ENCODE measurements around the gene NGLY1. TPM values are rescaled to one million over a fixed set of nuclear protein-coding genes. Genes with fewer than 3 reads are reported as not detected.

NGLY1 gene
- total RNA-seq, 1 experiment from 2014 or later: 27.0 TPM

GRCh38 chr3:25689226-25689625, 94.0 kb downstream of the NGLY1 start:
- Histone ChIP-seq H3K27ac (ENCODE audit: insufficient read length, low read depth, low read length) (no peak overlapping the region), H3K9me3 (ENCODE audit: control insufficient read depth, low read depth, low read length) (no peaks in the 10 kb centered on the region), H3T11ph (ENCODE audit: low read length) (no peak overlapping the region), H3K4ac (ENCODE audit: low read depth, low read length) (no peak overlapping the region), H3K27me3 (ENCODE audit: insufficient read depth, low read length) (no peaks in the 10 kb centered on the region), H4K5ac (ENCODE audit: insufficient read length, low read depth, low read length) (no peak overlapping the region), H3K56ac (ENCODE audit: insufficient read length, low read depth, low read length) (no peak overlapping the region), H3K4me2 (ENCODE audit: insufficient read depth, insufficient read length, low read length) (no peak overlapping the region), H2BK15ac (ENCODE audit: low read depth, low read length) (no peak overlapping the region), H2BK20ac (ENCODE audit: low read depth, low read length, poor library complexity, severe bottlenecking) (no peak overlapping the region), H4K20me1 (ENCODE audit: control insufficient read depth, insufficient read depth, insufficient read length) (no peaks in the 10 kb centered on the region), H3K18ac (ENCODE audit: insufficient read length, low read depth, low read length) (no peak overlapping the region), H3K23me2 (ENCODE audit: insufficient read length, low read depth, low read length, poor library complexity, severe bottlenecking) (no peaks in the 10 kb centered on the region), H3K23ac (ENCODE audit: insufficient read length, low read depth, low read length) (no peak overlapping the region), H3K79me1 (ENCODE audit: insufficient read depth, low read depth, low read length, poor library complexity, severe bottlenecking) (no peaks in the 10 kb centered on the region), H2BK5ac (ENCODE audit: insufficient read length, low read length) (no peak overlapping the region), H3K4me1 (ENCODE audit: insufficient read depth, low read length) (no peaks in the 10 kb centered on the region; the same call in 1 of the 2 replicates), H2BK120ac (ENCODE audit: low read depth, low read length, poor library complexity, severe bottlenecking) (no peak overlapping the region), H4K91ac (ENCODE audit: insufficient read length, low read depth, low read length) (no peak overlapping the region), H2AFZ (ENCODE audit: low read length) (no peak overlapping the region), H3K9ac (ENCODE audit: extremely low read depth, insufficient read length, low read length) (no peak overlapping the region), H4K8ac (replicated peaks; ENCODE audit: insufficient read length, low read depth, low read length) (no peak overlapping the region), H2AK5ac (ENCODE audit: insufficient read length, low read length) (no peak overlapping the region), H3K79me2 (ENCODE audit: insufficient read depth, low read length) (no peaks in the 10 kb centered on the region), H2BK12ac (ENCODE audit: insufficient read length, low read depth, low read length) (no peak overlapping the region), H3K14ac (ENCODE audit: insufficient read depth, low read length) (no peak overlapping the region; the same call in 1 of the 2 replicates)
- H3K4me3 Mint-ChIP-seq: no peak overlapping the region
- H3K27me3 Mint-ChIP-seq (ENCODE audit: low read depth): no peaks in the 10 kb centered on the region
- no peak for TF ChIP-seq CTCF (conservative IDR thresholded peaks at IDR 0.05)
- no peak for DNase-seq
- WGBS (ENCODE audit: extremely low coverage, insufficient read length, low lambda C conversion rate): no CpG with 5 or more reads among the region's 3 CpGs
- H3K9me3 Mint-ChIP-seq: no peaks in the 10 kb centered on the region
- H3K4me1 Mint-ChIP-seq: no peaks in the 10 kb centered on the region
- H3K27ac Mint-ChIP-seq: no peak overlapping the region
- H3K36me3 Mint-ChIP-seq (ENCODE audit: insufficient read depth in 1 of 3, low read depth in 3 of 3): no peaks in the 10 kb centered on the region
